HepG2 (cell line): ENCODE measurements around the gene STARD6. TPM values are rescaled to one million over a fixed set of nuclear protein-coding genes. Genes with fewer than 3 reads are reported as not detected.
A peak's percentile ranks its signal among the peaks of the same experiment; 100 is the strongest.

Source experiments
- ATAC-seq: fragments of 200-7000 bp; cut with Tn5 transposase; 3 replicates; pipeline ENCODE4 v1.9.1; 2020; ENCODE audit warnings: mild to moderate bottlenecking, moderate library complexity
- BruUV-seq: library from RNA; stranded (reverse); fragments of 400-500 nt; replicated peaks from 2 replicates; lab custom pipeline; 2021; lab: Mats Ljungman, UMichigan
- CTCF ChIA-PET: fragments of 300-600 bp; formaldehyde crosslinking; extraction: SDS; loops from one replicate; lab custom pipeline; 2021; ENCODE audit warnings: low total read pairs, inconsistent platforms, low intra/inter-chr PET ratio; lab: Yijun Ruan, JAX
- POLR2A ChIA-PET: fragments of 350-600 bp; sonication (Branson Sonifier 250); formaldehyde crosslinking; loops from one replicate; lab custom pipeline; 2020; ENCODE audit warnings: antibody characterized with exemption, inconsistent platforms; lab: Yijun Ruan, JAX
- DNase-seq: peaks from one replicate; pipeline ENCODE4 v3.0.0-alpha.2; 2015; ENCODE audit warnings: low spot score
- FAIRE-seq: peaks from 3 replicates; lab custom pipeline; 2011; peaks lifted over from hg19 to GRCh38; lab: Jason Lieb, UNC
- H2AFZ ChIP-seq: one replicate; pipeline ENCODE4 v1.6.1; 2011; ENCODE audit warnings: low read length, inconsistent platforms
- H3K27ac ChIP-seq: fragments of 300-600 bp; 3 replicates; pipeline ENCODE4 v1.8.0; 2011; ENCODE audit warnings: mixed run types, mild to moderate bottlenecking, mixed read lengths, low read length, inconsistent platforms; ENCODE audit not compliant: insufficient read depth; ENCODE audit errors: extremely low read length
- H3K27me3 ChIP-seq, 2 experiments: fragments of 200-600 bp in 1 of 2; 2 replicates in 1 of 2; 3 replicates in 1 of 2; pipeline versions ENCODE4 v1.6.0 to v1.8.0; 2011; ENCODE audit warnings: low read length in 2 of 2, mild to moderate bottlenecking in 2 of 2, moderate library complexity in 2 of 2, inconsistent platforms in 1 of 2; ENCODE audit not compliant: insufficient read depth in 2 of 2, control insufficient read depth in 1 of 2
- H3K36me3 ChIP-seq, 2 experiments: fragments of 200-600 bp in 1 of 2; replicated peaks in 1 of 2; 2 replicates in 1 of 2; 3 replicates in 1 of 2; pipeline versions ENCODE4 v1.5.1 to v1.8.0; 2011; ENCODE audit warnings: low read length in 2 of 2, inconsistent platforms in 1 of 2; ENCODE audit not compliant: insufficient read depth in 2 of 2, control insufficient read depth in 1 of 2
- H3K4me1 ChIP-seq: 2 replicates; pipeline ENCODE4 v1.5.1; 2012; ENCODE audit warnings: low read length, inconsistent platforms; ENCODE audit not compliant: insufficient read depth
- H3K4me2 ChIP-seq: 2 replicates; pipeline ENCODE4 v1.6.0; 2011; ENCODE audit warnings: low read depth, low read length, inconsistent platforms
- H3K4me3 ChIP-seq, 3 experiments: fragments of 200-600 bp in 1 of 3; sonication (generic), shearing (Covaris generic) in 1 of 3; replicated peaks in 1 of 3; 2 replicates each; pipeline ENCODE4 v1.5.1; 2011 to 2016; ENCODE audit warnings: low read length in 3 of 3, inconsistent platforms in 2 of 3, low read depth in 2 of 3, mild to moderate bottlenecking in 2 of 3, control low read depth in 1 of 3, mixed read lengths in 1 of 3; ENCODE audit not compliant: insufficient read depth in 1 of 3
- H3K79me2 ChIP-seq: one replicate; pipeline ENCODE4 v1.6.1; 2011; ENCODE audit warnings: low read length, inconsistent platforms; ENCODE audit not compliant: insufficient read depth
- H3K9ac ChIP-seq: 2 replicates; pipeline ENCODE4 v1.6.0; 2011; ENCODE audit warnings: mild to moderate bottlenecking, low read depth, low read length, inconsistent platforms; ENCODE audit not compliant: insufficient read depth
- H3K9me3 ChIP-seq: 2 replicates; pipeline ENCODE4 v1.5.1; 2012; ENCODE audit warnings: mild to moderate bottlenecking, low read length
- H4K20me1 ChIP-seq: 2 replicates; pipeline ENCODE4 v1.6.0; 2011; ENCODE audit warnings: inconsistent platforms, mild to moderate bottlenecking, low read length, moderate library complexity; ENCODE audit not compliant: insufficient read depth
- CREM ChIP-seq, 2 experiments: sonication (generic) in 1 of 2; formaldehyde crosslinking in 1 of 2; IDR thresholded peaks; 2 replicates each; pipeline versions ENCODE4 v1.4.0 to v1.6.1; 2016 to 2020; ENCODE audit warnings: antibody characterized with exemption in 1 of 2, mild to moderate bottlenecking in 1 of 2, missing genetic modification reagents in 1 of 2
- DZIP1 ChIP-seq: sonication (generic); formaldehyde crosslinking; IDR thresholded peaks from 2 replicates; pipeline ENCODE4 v1.5.0; 2020; ENCODE audit warnings: mild to moderate bottlenecking, missing genetic modification reagents
- EHMT2 ChIP-seq: fragments of 200-600 bp; sonication (generic); IDR thresholded peaks from 2 replicates; pipeline ENCODE4 v1.7.0; 2017; ENCODE audit warnings: antibody characterized with exemption, low read depth, low read length, borderline replicate concordance
- ELF4 ChIP-seq: sonication (generic); formaldehyde crosslinking; IDR thresholded peaks from 2 replicates; pipeline ENCODE4 v1.5.0; 2020; ENCODE audit warnings: missing genetic modification reagents, mild to moderate bottlenecking, moderate library complexity, borderline replicate concordance
- NFYC ChIP-seq: IDR thresholded peaks from 2 replicates; pipeline ENCODE4 v1.6.1; 2016; ENCODE audit warnings: missing genetic modification reagents, missing compliant biosample characterization
- SP140L ChIP-seq: sonication (generic); formaldehyde crosslinking; IDR thresholded peaks from 2 replicates; pipeline ENCODE4 v1.4.0; 2020; ENCODE audit warnings: missing genetic modification reagents, borderline replicate concordance
- SP5 ChIP-seq: IDR thresholded peaks from 2 replicates; pipeline ENCODE4 v1.6.1; 2016; ENCODE audit warnings: low read depth, borderline replicate concordance
- TAF1 ChIP-seq: sonication (generic); formaldehyde crosslinking; IDR thresholded peaks from 2 replicates; pipeline ENCODE4 v1.4.0; 2020; ENCODE audit warnings: missing genetic modification reagents
- TSC22D2 ChIP-seq: sonication (generic); formaldehyde crosslinking; IDR thresholded peaks from 2 replicates; pipeline ENCODE4 v1.5.1; 2020; ENCODE audit warnings: missing genetic modification reagents, mild to moderate bottlenecking, borderline replicate concordance
- ZBTB2 ChIP-seq: sonication (generic); formaldehyde crosslinking; IDR thresholded peaks from 2 replicates; pipeline ENCODE4 v1.8.0; 2022; ENCODE audit warnings: low read depth, missing genetic modification reagents
- ZMYM2 ChIP-seq: sonication (generic); formaldehyde crosslinking; IDR thresholded peaks from 2 replicates; pipeline ENCODE4 v1.8.0; 2022; ENCODE audit warnings: mild to moderate bottlenecking, missing genetic modification reagents
- ZNF121 ChIP-seq: sonication (generic); formaldehyde crosslinking; IDR thresholded peaks from 2 replicates; pipeline ENCODE4 v1.5.0; 2020; ENCODE audit warnings: mild to moderate bottlenecking, missing genetic modification reagents
- ZNF331 ChIP-seq: sonication (generic); formaldehyde crosslinking; IDR thresholded peaks from 2 replicates; pipeline ENCODE4 v1.4.0; 2020; ENCODE audit warnings: missing genetic modification reagents
- ZNF839 ChIP-seq: sonication (generic); formaldehyde crosslinking; IDR thresholded peaks from 2 replicates; pipeline ENCODE4 v1.4.0; 2020; ENCODE audit warnings: missing genetic modification reagents, mild to moderate bottlenecking, borderline replicate concordance
- in situ Hi-C: cut with HindIII; loops from 2 replicates; pipeline ENCODE4 v1.10.0; 2017; ENCODE audit warnings: low pct_unique_long_range_greater_than_20kb; ENCODE audit not compliant: extremely low pct_ligation_motif_present
- intact Hi-C: fragments of 100-400 bp; cut with micrococcal nuclease; formaldehyde crosslinking; loops from one replicate; pipeline ENCODE4 v1.10.0; 2022; ENCODE audit not compliant: unreplicated experiment
- polyA plus RNA-seq, 8 experiments: library from polyadenylated mRNA; depleted of rRNA in 3 of 8; stranded (reverse) in 7 of 8; unstranded in 1 of 8; fragments of >200 nt; fragmentation: Illumina TruSeq in 4 of 8; extraction: Trizol in 4 of 8; gene quantifications; 2 replicates each; pipeline versions ENCODE4 v1.2.1 to v1.2.3, GENCODE V29; 2011 to 2016; ENCODE audit warnings: low read depth in 4 of 8, missing spikeins in 1 of 8, mixed read lengths in 1 of 8; ENCODE audit not compliant: insufficient read depth in 1 of 8
- total RNA-seq, 5 experiments: library from RNA; depleted of rRNA; stranded (reverse); fragments of >200 nt; fragmentation: Illumina TruSeq; extraction: Trizol; gene quantifications; 2 replicates each; pipeline ENCODE4 v1.2.3, GENCODE V29; 2016; ENCODE audit warnings: low read depth in 1 of 5
- TF ChIP-seq, protein P1 (sequence below): sonication (generic); formaldehyde crosslinking; IDR thresholded peaks from 2 replicates; pipeline ENCODE4 v1.4.0; 2020; ENCODE audit warnings: mild to moderate bottlenecking, missing genetic modification reagents
- TF ChIP-seq, protein P2 (sequence below): sonication (generic); formaldehyde crosslinking; IDR thresholded peaks from 2 replicates; pipeline ENCODE4 v1.5.0; 2020; ENCODE audit warnings: mild to moderate bottlenecking, missing genetic modification reagents

Gene STARD6
- total and polyA plus RNA-seq, 2 of the 13 experiments (the other 11 are each of a cell fraction or from before 2014, with no cell fraction given) = not detected

- TF ChIP-seq ZBTB2 (CRISPR knock-in tag) (no peak), SP5 (CRISPR knock-in tag) (no peak), ZNF121 (CRISPR knock-in tag) (no peak), ZMYM2 (CRISPR knock-in tag) (no peak), TAF1 (peak; percentile 51; the same call in 1 of the 2 replicates)
- TF ChIP-seq, protein P1, sequence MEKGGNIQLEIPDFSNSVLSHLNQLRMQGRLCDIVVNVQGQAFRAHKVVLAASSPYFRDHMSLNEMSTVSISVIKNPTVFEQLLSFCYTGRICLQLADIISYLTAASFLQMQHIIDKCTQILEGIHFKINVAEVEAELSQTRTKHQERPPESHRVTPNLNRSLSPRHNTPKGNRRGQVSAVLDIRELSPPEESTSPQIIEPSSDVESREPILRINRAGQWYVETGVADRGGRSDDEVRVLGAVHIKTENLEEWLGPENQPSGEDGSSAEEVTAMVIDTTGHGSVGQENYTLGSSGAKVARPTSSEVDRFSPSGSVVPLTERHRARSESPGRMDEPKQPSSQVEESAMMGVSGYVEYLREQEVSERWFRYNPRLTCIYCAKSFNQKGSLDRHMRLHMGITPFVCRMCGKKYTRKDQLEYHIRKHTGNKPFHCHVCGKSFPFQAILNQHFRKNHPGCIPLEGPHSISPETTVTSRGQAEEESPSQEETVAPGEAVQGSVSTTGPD (CRISPR knock-in tag) = no peak
Observed at GRCh38 chr18:54357660-54358494, at the start of gene STARD6, which contains the start of gene C18orf54 (continued).

- Histone ChIP-seq H3K9me3 (no peaks in the 10 kb centered on the region), H4K20me1 (no peaks in the 10 kb centered on the region), H3K9ac (no peak overlapping the region), H3K4me1 (no peaks in the 10 kb centered on the region), H3K4me3 (no peak overlapping the region), H3K36me3 (no peaks in the 10 kb centered on the region), H3K4me2 (no peak overlapping the region), H3K79me2 (no peaks in the 10 kb centered on the region), H3K27ac (no peak overlapping the region), H3K27me3 (no peaks in the 10 kb centered on the region), H2AFZ (no peak overlapping the region)
- ATAC-seq = no peak
- DNase-seq = no peak
- in situ Hi-C loops = no loop called here
- CTCF ChIA-PET = no interaction called here
- POLR2A ChIA-PET = no interaction called here
- BruUV-seq = no TSS peak
- intact Hi-C loops = no loop called here
- no peak for FAIRE-seq
- TF ChIP-seq EHMT2 = no peak
- TF ChIP-seq ZNF331 = no peak
- TF ChIP-seq NFYC (CRISPR knock-in tag) = no peak
- TF ChIP-seq CREM (IDR thresholded peaks at IDR 0.05) = no peak
- TF ChIP-seq CREM (CRISPR knock-in tag; IDR thresholded peaks at IDR 0.05) = no peak
- no peak for TF ChIP-seq ELF4
- TF ChIP-seq SP140L = no peak
- TF ChIP-seq, protein P2, sequence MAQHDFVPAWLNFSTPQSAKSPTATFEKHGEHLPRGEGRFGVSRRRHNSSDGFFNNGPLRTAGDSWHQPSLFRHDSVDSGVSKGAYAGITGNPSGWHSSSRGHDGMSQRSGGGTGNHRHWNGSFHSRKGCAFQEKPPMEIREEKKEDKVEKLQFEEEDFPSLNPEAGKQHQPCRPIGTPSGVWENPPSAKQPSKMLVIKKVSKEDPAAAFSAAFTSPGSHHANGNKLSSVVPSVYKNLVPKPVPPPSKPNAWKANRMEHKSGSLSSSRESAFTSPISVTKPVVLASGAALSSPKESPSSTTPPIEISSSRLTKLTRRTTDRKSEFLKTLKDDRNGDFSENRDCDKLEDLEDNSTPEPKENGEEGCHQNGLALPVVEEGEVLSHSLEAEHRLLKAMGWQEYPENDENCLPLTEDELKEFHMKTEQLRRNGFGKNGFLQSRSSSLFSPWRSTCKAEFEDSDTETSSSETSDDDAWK (CRISPR knock-in tag) = no peak
- TF ChIP-seq DZIP1 = no peak
- TF ChIP-seq TSC22D2 (CRISPR knock-in tag) = no peak
- TF ChIP-seq ZNF839 (CRISPR knock-in tag) = no peak
Observed at GRCh38 chr18:54405290-54405689, 47.6 kb upstream of the STARD6 start.
